Measurements from ENCODE around the gene ASXL1. TPM values are rescaled to one million over a fixed set of nuclear protein-coding genes. Genes with fewer than 3 reads are reported as not detected.

Gene ASXL1
- polyA plus RNA-seq, 1 of the 3 experiments (the other 2 are of a cell fraction), result 36.6 TPM

DNA sequence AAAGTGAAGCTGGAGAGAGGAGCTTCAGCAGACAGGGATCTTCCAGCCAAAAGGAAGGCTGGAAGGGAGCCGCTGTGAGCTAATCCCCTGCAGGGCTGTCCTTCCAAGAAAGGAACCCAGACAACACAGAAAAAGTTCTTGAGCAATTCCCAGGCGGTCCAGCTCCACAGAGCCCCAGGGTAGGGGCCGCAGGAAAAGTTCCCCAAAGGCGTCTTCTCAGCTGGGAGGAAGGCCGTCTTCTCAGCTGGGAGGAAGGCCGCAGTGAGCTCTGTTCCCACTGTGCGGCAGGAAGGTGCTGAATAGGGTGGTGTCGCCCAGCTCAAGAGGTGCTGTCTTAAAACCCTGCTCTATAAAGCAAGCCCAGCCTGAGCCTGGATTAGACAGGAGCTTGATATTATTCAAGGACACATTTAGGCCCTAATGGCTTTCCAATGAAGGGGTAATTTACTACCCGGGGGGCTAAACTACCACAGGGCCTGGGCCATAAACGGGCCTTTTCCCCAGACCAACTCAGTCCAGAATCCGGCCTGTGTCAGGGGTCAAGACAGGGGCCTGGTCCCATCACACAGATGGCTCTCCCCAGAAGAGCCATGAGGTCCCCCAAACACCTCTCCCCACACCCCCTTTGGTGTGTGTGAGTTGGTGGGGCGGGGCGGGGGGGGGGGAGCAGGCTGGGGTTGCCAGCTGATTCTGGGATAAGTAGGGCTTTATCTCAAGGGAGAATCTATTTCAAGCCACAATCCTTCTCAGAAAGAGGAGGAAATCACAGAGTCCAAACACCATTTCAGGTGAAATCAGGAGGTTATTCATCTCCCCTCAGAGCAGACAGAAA is 123.4 kb downstream of the ASXL1 start:
- H2AFZ ChIP-seq (ENCODE audit: low read depth), result no peak overlapping the region
- peak overlapping the region; percentile 9 to 84; a peak in 3 of 4 replicates for H3K27ac ChIP-seq (ENCODE audit: low read depth in 2 of 2, low read length in 1 of 2)
- peak overlapping the region; percentile 94 for H3K4me2 ChIP-seq
- WGBS (ENCODE audit: low lambda C conversion rate), result 73% methylated on average over 10 of the region's 13 CpGs
- no peak for TF ChIP-seq FOXM1 (IDR thresholded peaks at IDR 0.05; ENCODE audit: low read depth)
- TF ChIP-seq MEF2A (IDR thresholded peaks at IDR 0.05; ENCODE audit: borderline replicate concordance, low read depth), result no peak
- no peak for TF ChIP-seq RCOR1 (IDR thresholded peaks at IDR 0.05; ENCODE audit: low read length)
- no peak for TF ChIP-seq EZH2phosphoT487 (IDR thresholded peaks at IDR 0.05; ENCODE audit: borderline replicate concordance, low read depth)
- TF ChIP-seq GATA2 (CRISPR knock-in tag; IDR thresholded peaks at IDR 0.05), result no peak
- no peak for TF ChIP-seq CTCF (IDR thresholded peaks at IDR 0.05)
- TF ChIP-seq NRF1 (IDR thresholded peaks at IDR 0.05; ENCODE audit: low read depth, low read length), result no peak
- no peak for TF ChIP-seq MXI1 (IDR thresholded peaks at IDR 0.05; ENCODE audit: low read depth, low read length)
- no peak for TF ChIP-seq FOXJ3 (CRISPR knock-in tag; IDR thresholded peaks at IDR 0.05)
- no peak for TF ChIP-seq CHD2 (IDR thresholded peaks at IDR 0.05; ENCODE audit: low read length, partially characterized antibody)
- TF ChIP-seq, protein P1, sequence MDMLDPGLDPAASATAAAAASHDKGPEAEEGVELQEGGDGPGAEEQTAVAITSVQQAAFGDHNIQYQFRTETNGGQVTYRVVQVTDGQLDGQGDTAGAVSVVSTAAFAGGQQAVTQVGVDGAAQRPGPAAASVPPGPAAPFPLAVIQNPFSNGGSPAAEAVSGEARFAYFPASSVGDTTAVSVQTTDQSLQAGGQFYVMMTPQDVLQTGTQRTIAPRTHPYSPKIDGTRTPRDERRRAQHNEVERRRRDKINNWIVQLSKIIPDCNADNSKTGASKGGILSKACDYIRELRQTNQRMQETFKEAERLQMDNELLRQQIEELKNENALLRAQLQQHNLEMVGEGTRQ (IDR thresholded peaks at IDR 0.05; ENCODE audit: borderline replicate concordance, low read depth, low read length), result no peak
- no peak for TF ChIP-seq TCF12 (IDR thresholded peaks at IDR 0.05)
- TF ChIP-seq RAD21 (IDR thresholded peaks at IDR 0.05; ENCODE audit: low read length), result no peak
- no peak for TF ChIP-seq YY1 (IDR thresholded peaks at IDR 0.05; ENCODE audit: low read depth)
- TF ChIP-seq USF1 (IDR thresholded peaks at IDR 0.05; ENCODE audit: borderline replicate concordance, low read depth), result no peak
- H3K4me3 ChIP-seq (ENCODE audit: low read depth in 2 of 2, low read length in 1 of 2), result peak overlapping the region; percentile 79 to 86
- H3K9ac ChIP-seq, result peak overlapping the region; percentile 71
- H3K27me3 ChIP-seq (ENCODE audit: insufficient read depth), result no peaks in the 10 kb centered on the region
- peaks cover 64% of the 10 kb centered on the region for H3K79me2 ChIP-seq (ENCODE audit: insufficient read depth)
- H4K20me1 ChIP-seq (ENCODE audit: insufficient read depth), result peaks cover 57% of the 10 kb centered on the region
- DNase-seq, result peak; percentile 30
- H3K9me2 ChIP-seq, result no peaks in the 10 kb centered on the region
- H3F3A ChIP-seq (replicated peaks; ENCODE audit: insufficient read depth), result peaks cover 6% of the 10 kb centered on the region
- peaks cover 0 to 5% of the 10 kb centered on the region in 2 experiments for H3K36me3 ChIP-seq (replicated peaks in 1 of 2; ENCODE audit: control insufficient read depth in 1 of 2, insufficient read depth in 2 of 2, low read length in 1 of 2)
- H3K9me3 ChIP-seq, result no peaks in the 10 kb centered on the region
- ChIA-PET POLR2A (interaction anchor here (1.4 kb wide), 1 partner anchor 37 kb away, joined by 3 read pairs; no protein-coding TSS in a partner anchor), CTCF (interaction anchor here (0.7 to 1.3 kb wide), 6 partner anchors 9 to 42 kb away, joined by 3 to 6 read pairs (median 4); no protein-coding TSS in a partner anchor)
- peaks cover 4 to 60% of the 10 kb centered on the region in 2 experiments; a peak in 3 of 4 replicates for H3K4me1 ChIP-seq (ENCODE audit: control insufficient read depth in 1 of 2, insufficient read depth in 2 of 2, low read depth in 1 of 2, low read length in 1 of 2)
